Naive B cell (primary cell): ENCODE data around the gene USP50. TPM values are rescaled to one million over a fixed set of nuclear protein-coding genes. Genes with fewer than 3 reads are reported as not detected.
"Not testable (repeated sequence)": the region's sequence is repeated elsewhere in the genome, so short reads cannot be mapped to it uniquely, and the experiment has no call there.

Experiments
- ATAC-seq, 2 donors: fragments of 150-1000 bp; cut with Tn5 transposase; 2 replicates each; pipeline ENCODE4 v1.10.0; 2021; ENCODE audit warnings: low read depth in 2 of 2, mild to moderate bottlenecking in 2 of 2, moderate library complexity in 2 of 2
- DNase-seq: peaks from one replicate; pipeline ENCODE4 v3.0.0; 2022
- H3K27ac Mint-ChIP-seq, 6 donors: one replicate each; pipeline ENCODE4 v1.8.0; 2020 to 2022; ENCODE audit warnings: mild to moderate bottlenecking in 6 of 6, mixed read lengths in 6 of 6, moderate library complexity in 5 of 6, inconsistent platforms in 2 of 6
- H3K27me3 Mint-ChIP-seq, 3 donors: one replicate each; pipeline ENCODE4 v1.8.0; 2021 to 2022; ENCODE audit warnings: mixed read lengths in 3 of 3, mild to moderate bottlenecking in 1 of 3
- H3K36me3 Mint-ChIP-seq, 2 donors: one replicate each; pipeline ENCODE4 v1.8.0; 2020 to 2022; ENCODE audit warnings: mixed read lengths in 2 of 2, inconsistent platforms in 1 of 2, mild to moderate bottlenecking in 1 of 2
- H3K4me1 Mint-ChIP-seq, 3 donors: one replicate each; pipeline ENCODE4 v1.8.0; 2020 to 2022; ENCODE audit warnings: mixed read lengths in 3 of 3, inconsistent platforms in 1 of 3, mild to moderate bottlenecking in 1 of 3, moderate library complexity in 1 of 3
- H3K4me3 Mint-ChIP-seq, 8 donors: one replicate each; pipeline ENCODE4 v1.8.0; 2020 to 2022; ENCODE audit warnings: mild to moderate bottlenecking in 8 of 8, mixed read lengths in 8 of 8, moderate library complexity in 8 of 8, inconsistent platforms in 2 of 8
- H3K9me3 Mint-ChIP-seq, 7 donors: one replicate each; pipeline ENCODE4 v1.8.0; 2020 to 2022; ENCODE audit warnings: mixed read lengths in 7 of 7, mild to moderate bottlenecking in 5 of 7, inconsistent platforms in 2 of 7, moderate library complexity in 1 of 7
- polyA plus RNA-seq, 6 donors: library from polyadenylated mRNA; unstranded; fragments of 300-500 nt; fragmentation: Illumina TruSeq; gene quantifications; one replicate each; pipeline ENCODE4 v1.2.3, GENCODE V29; 2021; ENCODE audit warnings: low read depth in 6 of 6

Gene USP50
- polyA plus RNA-seq, 6 donors from 2014 or later, result not detected

DNA sequence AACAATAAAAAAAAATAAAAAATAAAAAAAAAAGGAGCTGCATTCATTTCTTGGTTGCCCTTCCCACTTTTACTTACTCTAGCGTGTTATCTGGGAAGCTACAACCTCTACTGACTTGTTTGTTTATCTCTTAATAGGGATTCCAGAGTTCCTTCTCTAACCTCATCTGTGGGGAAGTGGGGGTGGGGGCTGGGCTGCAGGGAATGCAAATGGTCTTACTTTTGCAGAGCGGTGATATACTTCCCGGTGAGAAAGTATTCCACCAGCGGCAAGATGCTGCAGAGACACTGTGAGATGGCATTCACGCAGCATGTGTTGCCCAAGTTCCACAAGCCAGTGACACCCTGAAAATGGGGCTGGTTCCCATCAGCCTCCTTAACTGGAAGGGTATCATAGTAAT is 2.1 kb downstream of the USP50 start:
- DNase-seq (no peak), ATAC-seq (no peak)
- peak overlapping the region in 1 of 6 donors; percentile 62 for H3K27ac Mint-ChIP-seq
- no peak overlapping the region for H3K4me3 Mint-ChIP-seq
- H3K4me1 Mint-ChIP-seq, result no peaks in the 10 kb centered on the region
- H3K27me3 Mint-ChIP-seq, result no peaks in the 10 kb centered on the region
- H3K36me3 Mint-ChIP-seq, result no peaks in the 10 kb centered on the region
- H3K9me3 Mint-ChIP-seq, result no peaks in the 10 kb centered on the region

- H3K27me3 Mint-ChIP-seq, result no peaks in the 10 kb centered on the region
- H3K36me3 Mint-ChIP-seq, result no peaks in the 10 kb centered on the region
- no peaks in the 10 kb centered on the region for H3K4me1 Mint-ChIP-seq
- H3K27ac Mint-ChIP-seq, result no peak overlapping the region
- H3K4me3 Mint-ChIP-seq, result no peak overlapping the region
- H3K9me3 Mint-ChIP-seq, result no peaks in the 10 kb centered on the region
- ATAC-seq, result no peak
- no peak for DNase-seq
Observed at GRCh38 chr15:50543556-50543955, 2.9 kb downstream of the USP50 start.

DNA sequence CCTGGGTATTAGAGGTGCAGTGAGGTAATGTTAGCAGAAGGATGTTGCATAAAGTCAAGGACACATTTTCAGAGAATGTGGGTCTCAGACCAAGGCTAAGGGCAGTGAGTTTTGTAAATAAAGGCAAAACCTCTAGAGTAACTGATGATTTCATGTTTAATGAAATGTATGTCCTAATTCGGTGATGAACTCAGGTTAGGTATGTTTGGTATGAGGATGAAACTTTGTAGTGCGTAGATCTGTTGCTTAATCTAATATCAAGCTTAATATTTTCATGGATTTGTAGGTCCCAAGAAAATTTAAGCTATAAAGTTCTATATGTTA is 3.6 kb downstream of the USP50 start:
- Mint-ChIP-seq H3K27ac (no peak overlapping the region), H3K9me3 (no peaks in the 10 kb centered on the region), H3K27me3 (no peaks in the 10 kb centered on the region), H3K4me3 (no peak overlapping the region), H3K36me3 (no peaks in the 10 kb centered on the region), H3K4me1 (no peaks in the 10 kb centered on the region)
- no peak for ATAC-seq
- DNase-seq, result no peak

GRCh38 chr15:50531766-50532165 is 14.7 kb downstream of the USP50 start:
- ATAC-seq (no peak), DNase-seq (no peak)
- peaks cover 7 to 15% of the 10 kb centered on the region in 2 donors for H3K36me3 Mint-ChIP-seq
- H3K27me3 Mint-ChIP-seq, result no peaks in the 10 kb centered on the region
- H3K4me1 Mint-ChIP-seq, result no peaks in the 10 kb centered on the region
- no peak overlapping the region for H3K4me3 Mint-ChIP-seq
- H3K27ac Mint-ChIP-seq, result peak overlapping the region in 1 of 6 donors; percentile 68
- H3K9me3 Mint-ChIP-seq, result peaks cover 0 to 3% (median 0%) of the 10 kb centered on the region in 7 donors

DNA sequence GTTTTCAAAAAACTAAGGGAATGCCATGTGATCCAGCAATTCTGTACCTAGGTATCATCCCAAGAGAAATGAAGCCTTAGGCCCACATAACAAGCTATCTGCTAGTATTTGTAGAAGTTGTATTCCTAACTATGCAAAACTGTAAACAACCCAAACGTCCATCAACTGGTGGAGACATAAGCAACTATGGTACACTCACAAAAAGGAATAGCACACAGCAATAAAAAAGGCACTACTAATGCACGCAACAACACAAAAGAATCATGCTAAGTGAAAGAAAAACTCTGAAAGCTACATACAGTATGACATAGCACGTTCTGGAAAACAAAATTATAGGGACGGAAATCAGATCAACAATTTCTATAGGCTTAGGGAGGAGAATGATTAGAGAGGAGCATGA is 15.3 kb downstream of the USP50 start:
- H3K4me1 Mint-ChIP-seq, result no peaks in the 10 kb centered on the region
- H3K27me3 Mint-ChIP-seq, result no peaks in the 10 kb centered on the region
- H3K36me3 Mint-ChIP-seq, result peaks cover 7 to 14% of the 10 kb centered on the region in 2 donors
- ATAC-seq (no peak), DNase-seq (no peak)
- H3K4me3 Mint-ChIP-seq, result no peak overlapping the region
- peaks cover 0 to 3% (median 0%) of the 10 kb centered on the region in 7 donors for H3K9me3 Mint-ChIP-seq
- H3K27ac Mint-ChIP-seq, result no peak overlapping the region

DNA sequence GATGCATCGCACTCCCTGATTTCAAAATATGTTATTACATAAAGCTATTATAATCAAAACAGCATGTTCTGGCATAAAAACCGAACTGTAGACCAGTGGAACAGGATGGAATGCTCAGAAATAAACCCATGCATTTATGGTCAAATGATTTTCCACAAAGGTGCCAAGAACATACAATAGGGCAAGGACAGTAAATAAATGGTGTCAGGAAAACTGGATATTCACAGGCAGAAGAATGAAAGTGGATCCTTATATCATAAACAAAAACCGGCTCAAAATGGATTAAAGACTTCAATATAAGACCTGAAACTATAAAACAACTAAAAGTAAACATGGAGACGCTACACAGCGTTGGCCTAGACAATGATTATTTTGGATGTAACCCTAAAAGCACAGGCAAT is 22.6 kb downstream of the USP50 start:
- Mint-ChIP-seq H3K36me3 (peaks cover 0 to 4% of the 10 kb centered on the region in 2 donors), H3K4me1 (no peaks in the 10 kb centered on the region), H3K27me3 (no peaks in the 10 kb centered on the region), H3K4me3 (no peak overlapping the region), H3K27ac (no peak overlapping the region), H3K9me3 (peaks cover 0 to 5% (median 3%) of the 10 kb centered on the region in 7 donors)
- no peak for ATAC-seq
- no peak for DNase-seq

- H3K27ac Mint-ChIP-seq, result no peak overlapping the region
- no peaks in the 10 kb centered on the region for H3K27me3 Mint-ChIP-seq
- peaks cover under 1 to 16% (median 8%) of the 10 kb centered on the region in 7 donors for H3K9me3 Mint-ChIP-seq
- no peak overlapping the region for H3K4me3 Mint-ChIP-seq
- DNase-seq, result no peak
- ATAC-seq, result no peak
- no peaks in the 10 kb centered on the region for H3K4me1 Mint-ChIP-seq
- H3K36me3 Mint-ChIP-seq, result peaks cover 0 to 10% of the 10 kb centered on the region in 2 donors
Observed at GRCh38 chr15:50519740-50520425, 26.6 kb downstream of the USP50 start.

DNA sequence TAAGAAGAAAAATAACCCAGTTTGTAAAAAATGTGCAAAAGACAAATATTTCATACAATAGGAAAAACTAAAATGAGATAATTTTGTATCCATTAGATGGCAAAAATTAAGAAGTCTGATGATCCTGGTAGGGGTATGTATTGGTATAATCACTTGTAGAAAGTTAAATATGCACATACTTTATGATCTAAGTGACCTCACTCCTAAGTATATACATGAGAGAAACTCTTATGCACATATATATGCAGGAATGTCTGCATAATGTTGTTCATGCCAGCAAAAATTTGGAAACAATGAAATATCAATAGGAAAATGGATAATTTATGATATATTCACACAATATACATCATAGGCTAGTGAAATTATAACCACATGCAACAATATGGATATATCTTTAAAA is 33.5 kb downstream of the USP50 start:
- Mint-ChIP-seq H3K27ac (no peak overlapping the region), H3K9me3 (peaks cover 0 to 13% (median 5%) of the 10 kb centered on the region in 7 donors), H3K4me1 (no peaks in the 10 kb centered on the region), H3K27me3 (no peaks in the 10 kb centered on the region), H3K4me3 (no peak overlapping the region), H3K36me3 (peaks cover 0 to 6% of the 10 kb centered on the region in 2 donors)
- DNase-seq, result no peak
- ATAC-seq, result no peak

DNA sequence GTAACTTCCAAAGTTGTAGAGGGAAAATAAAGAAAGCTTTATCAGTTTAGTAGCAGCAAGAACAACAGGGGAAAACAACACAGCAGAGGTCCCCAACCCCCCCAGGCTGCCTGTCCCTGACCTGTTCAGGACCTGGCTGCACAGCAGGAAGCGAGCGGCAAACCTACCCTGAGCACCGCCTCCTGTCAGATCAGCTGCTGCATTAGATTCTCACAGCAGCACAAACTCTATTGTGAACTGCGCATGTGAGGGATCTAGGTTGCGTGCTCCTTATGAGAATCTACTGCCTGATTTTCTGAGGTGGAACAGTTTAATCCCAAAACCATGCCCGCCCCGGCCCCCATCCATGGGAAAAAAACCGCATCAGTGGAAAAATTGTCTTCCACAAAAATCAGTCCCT is 40.3 kb downstream of the USP50 start:
- Mint-ChIP-seq H3K9me3 (no peaks in the 10 kb centered on the region), H3K4me3 (no peak overlapping the region), H3K27ac (peak overlapping the region in 2 of 6 donors; percentile 35 to 59), H3K4me1 (peaks cover 0 to 11% (median 0%) of the 10 kb centered on the region in 3 donors), H3K27me3 (no peaks in the 10 kb centered on the region), H3K36me3 (no peaks in the 10 kb centered on the region)
- ATAC-seq (no peak), DNase-seq (no peak)

GRCh38 chr15:50505656-50506055 is 40.8 kb downstream of the USP50 start:
- H3K36me3 Mint-ChIP-seq, ATAC-seq, DNase-seq, H3K9me3 Mint-ChIP-seq, H3K4me3 Mint-ChIP-seq, H3K27me3 Mint-ChIP-seq: not testable (repeated sequence)
- Mint-ChIP-seq H3K27ac (peak overlapping the region in 2 of 6 donors; percentile 59 to 75), H3K4me1 (peaks cover 2 to 15% (median 3%) of the 10 kb centered on the region in 3 donors)

DNA sequence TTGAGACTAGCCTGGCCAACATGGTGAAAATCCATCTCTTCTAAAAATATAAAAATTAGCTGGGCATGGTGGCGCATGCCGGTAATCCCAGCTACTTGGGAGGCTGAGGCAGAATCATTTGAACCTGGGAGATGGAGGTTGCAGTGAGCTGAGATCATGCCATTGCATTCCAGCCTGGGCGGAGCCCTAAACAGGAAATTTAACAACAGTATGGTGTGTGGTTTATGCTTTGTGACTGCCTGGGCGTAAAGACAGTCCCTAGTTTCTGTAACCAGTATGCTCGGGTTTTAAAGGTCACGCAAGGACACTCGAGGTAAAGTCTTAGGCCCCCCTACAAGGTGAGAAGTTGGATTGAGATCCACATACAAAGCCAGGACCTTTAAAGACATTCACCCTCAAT is 43.3 kb downstream of the USP50 start:
- Mint-ChIP-seq H3K27me3 (no peaks in the 10 kb centered on the region), H3K27ac (peak overlapping the region in 2 of 6 donors; percentile 33 to 84)

GRCh38 chr15:50501815-50502214 is 44.7 kb downstream of the USP50 start:
- no peak overlapping the region for H3K4me3 Mint-ChIP-seq
- DNase-seq, result no peak
- no peaks in the 10 kb centered on the region for H3K36me3 Mint-ChIP-seq

More for the DNA sequence above, 43.3 kb downstream of the USP50 start:
- H3K9me3 Mint-ChIP-seq, result no peaks in the 10 kb centered on the region
- H3K36me3 Mint-ChIP-seq, result no peaks in the 10 kb centered on the region
- ATAC-seq, result no peak
- no peak for DNase-seq
- H3K4me3 Mint-ChIP-seq, result no peak overlapping the region
- peaks cover 7 to 20% (median 7%) of the 10 kb centered on the region in 3 donors for H3K4me1 Mint-ChIP-seq

GRCh38 chr15:50500352-50500751 is 46.1 kb downstream of the USP50 start:
- no peaks in the 10 kb centered on the region for H3K27me3 Mint-ChIP-seq
- H3K36me3 Mint-ChIP-seq, result peaks cover 0 to 6% of the 10 kb centered on the region in 2 donors
- H3K9me3 Mint-ChIP-seq, result no peaks in the 10 kb centered on the region
- no peak for DNase-seq
- H3K4me3 Mint-ChIP-seq, result peak overlapping the region in 1 of 8 donors; percentile 10
- H3K4me1 Mint-ChIP-seq, result peaks cover 7 to 20% (median 7%) of the 10 kb centered on the region in 3 donors
- peak overlapping the region in 5 of 6 donors; percentile 13 to 71 (median 59) for H3K27ac Mint-ChIP-seq
- ATAC-seq, result no peak

More at GRCh38 chr15:50501815-50502214, 44.7 kb downstream of the USP50 start:
- ATAC-seq, result no peak
- peaks cover 7 to 20% (median 7%) of the 10 kb centered on the region in 3 donors for H3K4me1 Mint-ChIP-seq
- H3K27me3 Mint-ChIP-seq, result no peaks in the 10 kb centered on the region
- peak overlapping the region in 1 of 6 donors; percentile 79 for H3K27ac Mint-ChIP-seq
- no peaks in the 10 kb centered on the region for H3K9me3 Mint-ChIP-seq

- Mint-ChIP-seq H3K4me3 (no peak overlapping the region), H3K36me3 (peaks cover 12 to 16% of the 10 kb centered on the region in 2 donors)
Observed at GRCh38 chr15:50496692-50497091, 49.8 kb downstream of the USP50 start.

More at GRCh38 chr15:50496692-50497091, 49.8 kb downstream of the USP50 start:
- ATAC-seq, result no peak
- H3K27me3 Mint-ChIP-seq, result no peaks in the 10 kb centered on the region
- no peaks in the 10 kb centered on the region for H3K9me3 Mint-ChIP-seq
- no peak for DNase-seq
- H3K27ac Mint-ChIP-seq, result peak overlapping the region in 3 of 6 donors; percentile 47 to 57 (median 50)
- peaks cover 7 to 15% (median 7%) of the 10 kb centered on the region in 3 donors for H3K4me1 Mint-ChIP-seq
